Activated naive CD8-positive, alpha-beta T cell treated with anti-CD3 and anti-CD28 coated beads for 36 hours (primary cell): Measurements from ENCODE around the gene SOX6. TPM values are rescaled to one million over a fixed set of nuclear protein-coding genes. Genes with fewer than 3 reads are reported as not detected.

Experiments
- DNase-seq: peaks from one replicate; pipeline ENCODE4 v3.0.0; 2021
- H3K27ac Mint-ChIP-seq: one replicate; pipeline ENCODE4 v1.8.0; 2022; ENCODE audit warnings: mild to moderate bottlenecking, moderate library complexity, mixed read lengths
- H3K27me3 Mint-ChIP-seq: one replicate; pipeline ENCODE4 v1.8.0; 2022; ENCODE audit warnings: mild to moderate bottlenecking, mixed read lengths
- H3K36me3 Mint-ChIP-seq: one replicate; pipeline ENCODE4 v1.8.0; 2021; ENCODE audit warnings: mild to moderate bottlenecking, mixed read lengths
- H3K4me1 Mint-ChIP-seq: one replicate; pipeline ENCODE4 v1.8.0; 2021; ENCODE audit warnings: mixed read lengths
- H3K4me3 Mint-ChIP-seq: one replicate; pipeline ENCODE4 v1.8.0; 2022; ENCODE audit warnings: mild to moderate bottlenecking, moderate library complexity, mixed read lengths
- H3K9me3 Mint-ChIP-seq: one replicate; pipeline ENCODE4 v1.8.0; 2022; ENCODE audit warnings: mixed read lengths
- total RNA-seq, 2 experiments: library from RNA; stranded (reverse); gene quantifications; one replicate each; pipeline ENCODE4 v1.2.3, GENCODE V29; 2021

Gene SOX6
- total RNA-seq, 2 experiments from 2014 or later, result 0.04 TPM; not detected in 1

DNA sequence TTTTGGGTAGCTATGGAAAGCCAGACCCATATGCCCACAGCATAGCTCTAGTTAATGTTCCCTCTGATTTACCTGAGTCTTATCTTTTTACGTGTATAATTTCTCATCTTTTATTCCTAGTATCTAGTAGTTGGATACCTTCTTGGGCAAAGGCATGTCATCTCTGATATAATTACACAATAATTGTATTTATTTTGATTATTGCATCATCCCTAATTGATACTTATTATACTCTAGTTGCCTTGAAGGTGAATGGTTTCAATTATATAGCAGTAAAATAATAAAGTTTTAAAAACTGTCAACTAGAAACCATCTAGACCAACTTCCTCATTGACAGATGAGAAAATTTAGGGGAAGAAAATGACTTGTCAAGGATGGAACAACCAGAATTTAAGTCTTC lies 347.3 kb downstream of the SOX6 start:
- H3K9me3 Mint-ChIP-seq, result peaks cover 2% of the 10 kb centered on the region
- no peaks in the 10 kb centered on the region for H3K36me3 Mint-ChIP-seq
- no peak for DNase-seq
- no peaks in the 10 kb centered on the region for H3K4me1 Mint-ChIP-seq
- H3K27me3 Mint-ChIP-seq, result no peaks in the 10 kb centered on the region
- no peak overlapping the region for H3K27ac Mint-ChIP-seq
- H3K4me3 Mint-ChIP-seq, result no peak overlapping the region

GRCh38 chr11:16007514-16007913 lies 348.8 kb downstream of the SOX6 start:
- DNase-seq, result no peak
- Mint-ChIP-seq H3K9me3 (peaks cover 2% of the 10 kb centered on the region), H3K27me3 (no peaks in the 10 kb centered on the region), H3K36me3 (no peaks in the 10 kb centered on the region), H3K27ac (no peak overlapping the region), H3K4me3 (no peak overlapping the region), H3K4me1 (no peaks in the 10 kb centered on the region)

- DNase-seq, result no peak
- H3K9me3 Mint-ChIP-seq, result peaks cover 2% of the 10 kb centered on the region
- H3K27me3 Mint-ChIP-seq, result no peaks in the 10 kb centered on the region
- no peaks in the 10 kb centered on the region for H3K4me1 Mint-ChIP-seq
- no peak overlapping the region for H3K4me3 Mint-ChIP-seq
- H3K27ac Mint-ChIP-seq, result no peak overlapping the region
- no peaks in the 10 kb centered on the region for H3K36me3 Mint-ChIP-seq
Measured at GRCh38 chr11:16002942-16003341, 353.4 kb downstream of the SOX6 start.

DNA sequence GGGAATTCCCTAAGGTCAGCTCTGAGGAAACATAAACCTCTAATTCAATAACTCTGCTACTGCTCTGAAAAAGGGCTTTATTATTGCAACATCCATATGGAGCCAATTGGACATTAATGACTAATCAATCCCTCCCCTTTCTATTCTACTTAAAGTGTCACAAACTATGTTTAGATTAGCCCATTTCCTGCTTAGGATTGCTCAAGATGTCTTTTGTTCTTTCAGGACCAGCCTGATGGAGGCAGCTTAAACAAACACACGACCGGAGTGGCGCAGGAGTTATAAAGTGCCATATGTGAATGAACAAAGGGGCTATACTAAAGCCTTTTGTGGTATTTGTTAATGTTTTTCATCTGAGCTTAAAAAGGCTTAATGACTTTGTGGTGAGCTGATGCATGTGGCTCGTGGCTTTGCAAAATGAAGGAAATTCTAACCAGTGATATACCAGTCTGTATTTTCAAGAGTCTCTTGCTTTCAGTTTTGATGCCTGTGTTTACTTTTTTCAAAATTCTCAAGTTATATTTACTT lies 354.4 kb downstream of the SOX6 start:
- H3K4me3 Mint-ChIP-seq, result no peak overlapping the region
- peaks cover 2% of the 10 kb centered on the region for H3K9me3 Mint-ChIP-seq
- no peaks in the 10 kb centered on the region for H3K36me3 Mint-ChIP-seq
- H3K27ac Mint-ChIP-seq, result no peak overlapping the region
- DNase-seq, result no peak
- H3K27me3 Mint-ChIP-seq, result no peaks in the 10 kb centered on the region
- H3K4me1 Mint-ChIP-seq, result no peaks in the 10 kb centered on the region

GRCh38 chr11:16001044-16001568 lies 355.2 kb downstream of the SOX6 start:
- DNase-seq, result no peak
- Mint-ChIP-seq H3K4me1 (no peaks in the 10 kb centered on the region), H3K4me3 (no peak overlapping the region), H3K36me3 (no peaks in the 10 kb centered on the region), H3K27ac (no peak overlapping the region), H3K9me3 (no peaks in the 10 kb centered on the region), H3K27me3 (no peaks in the 10 kb centered on the region)

DNA sequence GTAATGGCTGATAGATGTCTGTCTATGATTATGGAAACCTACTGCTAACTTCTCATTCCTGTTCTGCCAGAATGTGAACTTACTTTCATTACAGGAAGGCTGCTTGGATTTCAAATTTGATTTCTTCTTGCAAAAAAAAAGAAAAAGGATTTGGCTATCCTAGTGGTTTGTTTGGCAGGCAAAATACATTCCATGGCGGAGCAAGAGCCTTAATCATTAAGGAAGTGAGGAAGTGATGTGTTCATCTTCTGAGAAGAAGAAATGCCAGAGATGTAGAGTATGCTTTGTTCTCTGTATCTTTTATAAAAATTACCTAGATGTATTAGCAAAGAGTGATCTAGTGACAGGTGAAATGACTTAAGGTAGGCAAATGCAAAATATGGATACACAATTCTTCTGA lies 356.3 kb downstream of the SOX6 start:
- peaks cover 5% of the 10 kb centered on the region for H3K27me3 Mint-ChIP-seq
- no peak overlapping the region for H3K27ac Mint-ChIP-seq
- no peaks in the 10 kb centered on the region for H3K36me3 Mint-ChIP-seq
- H3K4me3 Mint-ChIP-seq, result no peak overlapping the region
- H3K4me1 Mint-ChIP-seq, result no peaks in the 10 kb centered on the region
- DNase-seq, result no peak
- H3K9me3 Mint-ChIP-seq, result no peaks in the 10 kb centered on the region

GRCh38 chr11:15993345-15993744 lies 363.0 kb downstream of the SOX6 start:
- H3K4me1 Mint-ChIP-seq, result no peaks in the 10 kb centered on the region
- H3K36me3 Mint-ChIP-seq, result no peaks in the 10 kb centered on the region
- no peak for DNase-seq
- H3K27ac Mint-ChIP-seq, result no peak overlapping the region
- peaks cover 5% of the 10 kb centered on the region for H3K27me3 Mint-ChIP-seq
- no peaks in the 10 kb centered on the region for H3K9me3 Mint-ChIP-seq
- no peak overlapping the region for H3K4me3 Mint-ChIP-seq

DNA sequence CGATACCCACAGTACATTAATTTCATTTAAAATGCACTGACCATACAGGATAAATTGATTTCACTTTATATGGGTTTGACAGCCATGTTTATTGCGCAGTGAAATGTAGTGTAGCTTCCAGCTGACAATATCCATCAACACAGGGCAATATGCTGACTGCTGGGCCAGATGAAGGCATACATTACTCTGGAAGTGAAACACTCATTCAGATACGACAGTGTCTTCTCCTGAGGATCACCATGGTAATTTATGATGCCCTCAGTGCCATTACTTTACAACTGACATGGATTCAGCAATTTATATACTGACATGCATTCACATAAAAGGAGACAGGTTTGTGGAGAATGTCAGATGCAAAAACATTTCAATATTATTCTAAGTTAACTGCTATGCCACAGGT lies 365.1 kb downstream of the SOX6 start:
- Mint-ChIP-seq H3K4me1 (no peaks in the 10 kb centered on the region), H3K4me3 (no peak overlapping the region), H3K27ac (no peak overlapping the region), H3K36me3 (no peaks in the 10 kb centered on the region), H3K9me3 (no peaks in the 10 kb centered on the region), H3K27me3 (peaks cover 5% of the 10 kb centered on the region)
- no peak for DNase-seq

DNA sequence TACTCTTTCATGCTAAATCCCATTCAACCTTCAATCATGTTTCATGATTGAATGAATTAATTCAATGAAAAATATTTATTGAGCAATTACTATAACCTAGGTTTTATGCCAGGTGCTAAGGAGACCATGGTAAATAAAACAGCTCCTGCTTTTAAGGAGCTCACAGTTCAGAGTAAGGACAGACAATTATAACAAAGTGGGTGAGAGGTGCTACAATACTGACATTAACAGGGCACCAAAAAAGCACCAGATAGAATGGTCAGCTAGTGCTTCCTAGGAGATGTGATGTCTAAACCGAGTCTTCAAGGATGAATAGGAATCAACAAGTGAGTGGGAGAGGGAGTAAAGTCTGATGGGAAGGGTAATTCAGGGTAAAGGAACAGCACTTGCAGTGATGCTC lies 366.7 kb downstream of the SOX6 start:
- H3K36me3 Mint-ChIP-seq, result no peaks in the 10 kb centered on the region
- no peaks in the 10 kb centered on the region for H3K9me3 Mint-ChIP-seq
- no peak overlapping the region for H3K4me3 Mint-ChIP-seq
- no peaks in the 10 kb centered on the region for H3K4me1 Mint-ChIP-seq
- no peak overlapping the region for H3K27ac Mint-ChIP-seq
- no peaks in the 10 kb centered on the region for H3K27me3 Mint-ChIP-seq
- DNase-seq, result no peak

DNA sequence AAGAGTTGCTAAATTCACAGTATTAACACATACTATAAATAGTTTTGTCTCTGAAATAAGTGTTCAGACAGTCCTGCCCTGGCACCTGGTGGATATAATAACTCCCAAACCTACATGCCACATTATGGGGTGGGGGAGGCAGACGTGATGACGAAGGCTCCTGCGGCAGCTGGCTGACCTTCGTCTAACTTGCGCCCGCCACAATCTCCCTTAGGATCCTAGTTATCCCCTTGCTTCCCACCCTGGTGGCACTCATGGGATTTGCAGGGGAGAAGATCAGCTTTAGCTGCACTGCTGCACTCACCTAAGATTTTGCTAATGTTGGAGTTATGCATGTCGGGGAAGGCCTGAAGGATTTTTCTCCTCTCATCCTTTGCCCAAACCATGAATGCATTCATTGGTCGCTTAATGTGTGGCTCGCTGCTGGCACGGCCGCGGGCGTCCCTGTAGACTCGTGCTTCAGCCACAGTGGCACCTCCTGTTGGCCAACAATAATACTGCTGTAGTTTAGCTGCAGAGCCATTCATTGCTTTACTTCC lies 367.6 kb downstream of the SOX6 start:
- no peaks in the 10 kb centered on the region for H3K4me1 Mint-ChIP-seq
- DNase-seq, result no peak
- H3K9me3 Mint-ChIP-seq, result no peaks in the 10 kb centered on the region
- H3K27me3 Mint-ChIP-seq, result no peaks in the 10 kb centered on the region
- no peak overlapping the region for H3K27ac Mint-ChIP-seq
- no peaks in the 10 kb centered on the region for H3K36me3 Mint-ChIP-seq
- H3K4me3 Mint-ChIP-seq, result no peak overlapping the region

DNA sequence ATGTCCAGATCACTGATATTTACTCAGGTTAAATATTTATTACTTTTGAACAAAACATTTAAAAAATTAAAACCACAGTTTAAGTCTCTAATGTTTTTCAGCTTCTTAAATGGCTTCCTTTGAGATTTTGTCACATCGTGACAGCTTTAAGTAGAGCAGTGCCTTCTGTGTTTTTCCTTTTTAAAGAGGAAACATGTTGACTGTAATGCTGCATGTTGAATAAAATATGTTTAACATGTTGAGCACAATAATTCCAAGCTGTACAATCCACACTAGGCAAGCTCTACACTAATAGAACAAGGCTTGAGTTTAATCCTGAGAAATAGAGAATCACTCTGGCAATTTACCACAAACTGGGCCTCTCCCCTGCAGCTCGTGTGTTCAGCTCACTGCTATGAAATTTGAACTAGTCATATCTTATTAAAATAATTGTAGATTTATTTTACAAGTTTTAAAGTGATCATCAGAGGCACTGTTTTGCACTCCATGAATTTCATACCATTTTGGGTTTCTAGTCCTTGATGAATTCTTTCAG lies 368.3 kb downstream of the SOX6 start:
- no peaks in the 10 kb centered on the region for H3K9me3 Mint-ChIP-seq
- no peak overlapping the region for H3K27ac Mint-ChIP-seq
- no peaks in the 10 kb centered on the region for H3K27me3 Mint-ChIP-seq
- H3K4me1 Mint-ChIP-seq, result no peaks in the 10 kb centered on the region
- no peaks in the 10 kb centered on the region for H3K36me3 Mint-ChIP-seq
- no peak overlapping the region for H3K4me3 Mint-ChIP-seq
- no peak for DNase-seq

GRCh38 chr11:15987046-15987445 lies 369.3 kb downstream of the SOX6 start:
- H3K27ac Mint-ChIP-seq, result no peak overlapping the region
- no peaks in the 10 kb centered on the region for H3K9me3 Mint-ChIP-seq
- no peak for DNase-seq

GRCh38 chr11:15985860-15986139 lies 370.5 kb downstream of the SOX6 start:
- H3K27me3 Mint-ChIP-seq, result no peaks in the 10 kb centered on the region
- H3K36me3 Mint-ChIP-seq, result no peaks in the 10 kb centered on the region
- H3K4me1 Mint-ChIP-seq, result no peaks in the 10 kb centered on the region
- DNase-seq, result no peak
- H3K27ac Mint-ChIP-seq, result no peak overlapping the region
- no peak overlapping the region for H3K4me3 Mint-ChIP-seq
- no peaks in the 10 kb centered on the region for H3K9me3 Mint-ChIP-seq

More at GRCh38 chr11:15987046-15987445, 369.3 kb downstream of the SOX6 start:
- Mint-ChIP-seq H3K36me3 (no peaks in the 10 kb centered on the region), H3K4me3 (no peak overlapping the region), H3K4me1 (no peaks in the 10 kb centered on the region), H3K27me3 (no peaks in the 10 kb centered on the region)

DNA sequence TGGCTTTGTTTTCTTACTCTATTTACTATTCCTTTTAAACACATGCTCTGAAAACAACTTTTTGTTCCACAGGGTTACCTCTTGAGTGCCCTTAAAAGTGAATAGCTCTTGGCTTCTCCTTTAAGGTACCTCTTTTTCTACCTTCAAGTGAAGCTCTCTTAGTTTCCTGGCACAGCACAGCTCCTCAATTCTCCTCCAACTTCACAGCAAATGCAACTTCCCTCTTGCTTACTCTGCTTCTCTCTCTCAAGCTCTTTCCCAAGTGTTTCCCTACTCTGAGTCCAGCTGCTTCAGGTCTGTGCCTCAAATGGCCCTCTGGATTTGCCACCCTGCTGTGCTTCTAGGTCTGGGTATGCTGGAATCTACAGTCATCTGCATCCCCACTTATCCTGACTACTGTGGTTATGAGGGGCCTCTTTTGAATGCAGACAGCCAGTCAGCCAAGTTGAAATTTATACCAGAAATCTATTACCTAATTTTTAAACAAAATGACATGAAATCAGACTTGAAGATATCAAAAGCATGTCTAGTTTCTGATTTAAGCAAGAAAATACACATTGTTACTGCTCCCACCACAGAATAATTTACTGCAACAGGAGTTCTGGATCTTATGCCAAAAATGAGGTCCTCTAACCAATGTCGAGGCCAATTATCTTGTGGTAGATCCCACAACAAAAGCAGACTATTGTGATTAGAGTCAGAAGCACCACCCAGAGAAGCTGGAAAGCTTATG lies 371.1 kb downstream of the SOX6 start:
- Mint-ChIP-seq H3K27me3 (no peaks in the 10 kb centered on the region), H3K4me3 (no peak overlapping the region), H3K27ac (no peak overlapping the region), H3K36me3 (no peaks in the 10 kb centered on the region), H3K9me3 (no peaks in the 10 kb centered on the region), H3K4me1 (no peaks in the 10 kb centered on the region)
- DNase-seq, result no peak

- Mint-ChIP-seq H3K27me3 (no peaks in the 10 kb centered on the region), H3K27ac (no peak overlapping the region), H3K36me3 (no peaks in the 10 kb centered on the region), H3K4me3 (no peak overlapping the region), H3K9me3 (no peaks in the 10 kb centered on the region), H3K4me1 (no peaks in the 10 kb centered on the region)
- no peak for DNase-seq
Measured at GRCh38 chr11:15981292-15981691, 375.1 kb downstream of the SOX6 start.

DNA sequence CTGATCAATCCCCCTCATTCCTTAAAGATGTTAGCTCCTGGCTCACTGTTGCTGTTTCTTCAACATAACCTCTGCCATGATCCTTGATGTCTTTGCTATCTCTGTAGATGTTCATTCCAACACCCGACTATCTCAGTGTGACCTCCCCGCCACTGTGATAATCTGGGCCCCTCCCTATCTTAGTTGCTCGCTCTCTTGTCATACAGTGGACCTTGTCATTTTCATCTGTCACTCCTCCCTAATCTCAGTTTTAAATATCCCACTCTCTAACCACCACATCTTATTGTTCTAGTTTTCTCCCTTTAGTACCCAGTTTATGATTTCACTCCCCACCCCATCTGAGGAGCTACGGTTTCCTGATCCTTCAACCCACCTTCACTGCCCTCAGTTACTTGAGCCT lies 379.2 kb downstream of the SOX6 start:
- H3K27me3 Mint-ChIP-seq, result no peaks in the 10 kb centered on the region
- H3K4me1 Mint-ChIP-seq, result no peaks in the 10 kb centered on the region
- no peak for DNase-seq
- no peaks in the 10 kb centered on the region for H3K9me3 Mint-ChIP-seq
- H3K4me3 Mint-ChIP-seq, result no peak overlapping the region
- no peaks in the 10 kb centered on the region for H3K36me3 Mint-ChIP-seq
- no peak overlapping the region for H3K27ac Mint-ChIP-seq
